SJCRH30 (cell line): ENCODE results near the gene MINDY4. TPM values are rescaled to one million over a fixed set of nuclear protein-coding genes. Genes with fewer than 3 reads are reported as not detected.

Experiments used
- DNase-seq, 2 experiments: peaks; one replicate each; pipeline ENCODE4 v3.0.0-alpha.2; 2015 to 2020
- H3K27ac ChIP-seq: fragments of 250-450 bp; sonication (Bioruptor Pico); 2 replicates; pipeline ENCODE4 v1.5.1; 2020; ENCODE audit warnings: mild to moderate bottlenecking, moderate library complexity
- H3K27me3 ChIP-seq: fragments of 250-450 bp; sonication (Bioruptor Pico); 2 replicates; pipeline ENCODE4 v1.5.1; 2020; ENCODE audit warnings: mild to moderate bottlenecking, moderate library complexity
- H3K36me3 ChIP-seq: fragments of 250-450 bp; sonication (Bioruptor Pico); 2 replicates; pipeline ENCODE4 v1.5.1; 2020; ENCODE audit warnings: mild to moderate bottlenecking, moderate library complexity
- H3K4me1 ChIP-seq: fragments of 250-450 bp; sonication (Bioruptor Pico); 2 replicates; pipeline ENCODE4 v1.5.1; 2020; ENCODE audit warnings: mild to moderate bottlenecking, moderate library complexity
- H3K4me3 ChIP-seq: fragments of 250-450 bp; sonication (Bioruptor Pico); 2 replicates; pipeline ENCODE4 v1.5.1; 2020; ENCODE audit warnings: mild to moderate bottlenecking, moderate library complexity
- H3K9me3 ChIP-seq: fragments of 250-450 bp; sonication (Bioruptor Pico); replicated peaks from 2 replicates; pipeline ENCODE4 v1.5.1; 2020; ENCODE audit warnings: mild to moderate bottlenecking, moderate library complexity
- total RNA-seq: library from RNA; depleted of rRNA; stranded (reverse); fragments of >200 nt; shearing (Covaris generic); gene quantifications from 2 replicates; pipeline ENCODE4 v1.2.3, GENCODE V29; 2014

Gene MINDY4
- total RNA-seq, 1 experiment from 2014 or later: not detected

DNA sequence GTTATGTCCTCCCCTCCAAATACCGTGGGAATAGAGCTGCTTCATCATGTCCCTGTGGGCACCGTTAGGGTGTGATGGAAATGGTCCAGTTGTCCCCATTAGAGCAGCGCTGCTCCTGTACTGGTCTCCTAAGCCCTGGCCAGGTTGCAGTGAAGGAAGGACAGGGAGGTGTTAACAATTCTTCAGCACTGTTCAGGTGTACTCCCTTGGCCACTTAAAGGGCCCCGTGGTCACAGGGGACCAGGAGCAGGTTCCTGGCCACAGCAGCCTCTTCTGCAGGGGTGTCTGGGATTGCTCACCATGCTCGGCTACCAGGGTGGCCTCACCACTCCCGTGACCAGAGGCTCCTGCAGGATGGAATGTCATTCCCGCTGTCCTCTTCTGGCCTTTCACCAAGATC is 65.8 kb downstream of the MINDY4 start:
- Histone ChIP-seq H3K9me3 (peaks cover 9% of the 10 kb centered on the region; the same call in 1 of the 2 replicates), H3K27me3 (peaks cover 23% of the 10 kb centered on the region), H3K4me3 (no peak overlapping the region), H3K27ac (no peak overlapping the region), H3K36me3 (no peaks in the 10 kb centered on the region), H3K4me1 (no peaks in the 10 kb centered on the region)
- no peak for DNase-seq

GRCh38 chr7:30837581-30837980 is 66.4 kb downstream of the MINDY4 start:
- Histone ChIP-seq H3K4me3 (no peak overlapping the region), H3K36me3 (no peaks in the 10 kb centered on the region), H3K27ac (no peak overlapping the region), H3K9me3 (peaks cover 9% of the 10 kb centered on the region; the same call in 1 of the 2 replicates), H3K27me3 (peaks cover 29% of the 10 kb centered on the region), H3K4me1 (no peaks in the 10 kb centered on the region)
- DNase-seq: no peak

DNA sequence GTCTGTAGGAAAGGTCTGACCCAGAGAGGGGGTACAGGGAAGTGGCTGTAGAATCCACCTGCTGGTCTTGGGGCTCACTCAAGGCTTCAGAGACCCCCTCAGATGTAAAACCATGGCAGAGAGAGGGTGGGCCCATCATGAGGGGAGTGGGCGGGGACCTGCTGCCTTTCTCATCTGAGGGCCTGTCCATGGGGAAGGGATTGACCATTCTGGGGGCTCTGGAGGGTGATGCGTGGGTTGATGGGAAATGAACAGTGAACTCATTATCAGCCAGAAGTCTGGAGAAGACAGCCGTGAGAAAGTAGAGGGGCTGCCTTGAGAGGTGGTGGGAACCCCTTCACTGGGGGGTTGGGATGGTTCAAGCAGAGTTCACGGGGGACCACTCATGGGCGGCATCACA is 66.8 kb downstream of the MINDY4 start:
- H3K4me3 ChIP-seq: no peak overlapping the region
- no peaks in the 10 kb centered on the region for H3K4me1 ChIP-seq
- H3K36me3 ChIP-seq: no peaks in the 10 kb centered on the region
- no peak for DNase-seq
- H3K27me3 ChIP-seq: peaks cover 30% of the 10 kb centered on the region
- H3K27ac ChIP-seq: no peak overlapping the region
- peaks cover 9% of the 10 kb centered on the region; the same call in 1 of the 2 replicates for H3K9me3 ChIP-seq

- Histone ChIP-seq H3K27me3 (peaks cover 34% of the 10 kb centered on the region), H3K4me1 (no peaks in the 10 kb centered on the region), H3K27ac (no peak overlapping the region), H3K9me3 (no peaks in the 10 kb centered on the region), H3K36me3 (no peaks in the 10 kb centered on the region), H3K4me3 (no peak overlapping the region)
- peak in 1 of 2 experiments; percentile 38 for DNase-seq
These were observed 69.2 kb downstream of the MINDY4 start for GRCh38 chr7:30840141-30841024.

DNA sequence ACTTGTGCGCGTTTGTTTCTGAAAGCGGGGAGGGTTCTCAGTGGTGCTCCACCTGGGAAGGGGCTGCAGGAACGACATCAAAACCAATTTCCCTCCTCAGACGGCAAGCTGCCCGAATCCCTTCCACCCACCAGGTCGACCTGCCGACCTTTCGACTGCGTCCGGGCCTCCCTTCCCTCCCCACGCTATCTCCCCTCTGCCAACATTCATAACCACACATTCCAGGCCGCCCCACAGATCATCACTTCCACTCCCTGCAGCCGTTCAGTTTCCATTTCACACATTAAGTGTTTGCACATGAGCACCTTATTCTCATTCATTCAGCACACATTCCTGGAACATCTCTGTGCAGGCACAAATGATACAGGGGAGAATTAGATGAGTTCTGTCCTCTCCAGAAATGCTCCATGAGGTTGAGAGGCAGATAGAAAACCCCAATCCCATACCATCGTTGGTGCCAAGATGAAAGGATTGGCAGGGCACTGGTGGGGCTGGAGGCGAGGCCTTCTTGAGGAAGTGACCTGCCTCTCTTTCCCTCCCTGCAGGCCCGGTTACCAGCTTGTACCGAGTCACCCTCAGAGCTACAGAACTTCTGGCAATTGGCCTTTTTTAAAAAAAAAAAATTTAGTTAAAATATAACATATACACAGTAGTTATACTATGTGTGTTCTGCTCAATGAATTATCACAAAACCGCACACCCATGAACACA is 70.0 kb downstream of the MINDY4 start:
- Histone ChIP-seq H3K4me1 (no peaks in the 10 kb centered on the region), H3K27ac (no peak overlapping the region), H3K4me3 (no peak overlapping the region), H3K27me3 (peaks cover 32% of the 10 kb centered on the region), H3K9me3 (no peaks in the 10 kb centered on the region), H3K36me3 (no peaks in the 10 kb centered on the region)
- DNase-seq: no peak

GRCh38 chr7:30841801-30842541 is 70.8 kb downstream of the MINDY4 start:
- Histone ChIP-seq H3K9me3 (no peaks in the 10 kb centered on the region), H3K27me3 (peaks cover 32% of the 10 kb centered on the region), H3K4me1 (no peaks in the 10 kb centered on the region), H3K27ac (no peak overlapping the region), H3K36me3 (no peaks in the 10 kb centered on the region), H3K4me3 (no peak overlapping the region)
- no peak for DNase-seq

DNA sequence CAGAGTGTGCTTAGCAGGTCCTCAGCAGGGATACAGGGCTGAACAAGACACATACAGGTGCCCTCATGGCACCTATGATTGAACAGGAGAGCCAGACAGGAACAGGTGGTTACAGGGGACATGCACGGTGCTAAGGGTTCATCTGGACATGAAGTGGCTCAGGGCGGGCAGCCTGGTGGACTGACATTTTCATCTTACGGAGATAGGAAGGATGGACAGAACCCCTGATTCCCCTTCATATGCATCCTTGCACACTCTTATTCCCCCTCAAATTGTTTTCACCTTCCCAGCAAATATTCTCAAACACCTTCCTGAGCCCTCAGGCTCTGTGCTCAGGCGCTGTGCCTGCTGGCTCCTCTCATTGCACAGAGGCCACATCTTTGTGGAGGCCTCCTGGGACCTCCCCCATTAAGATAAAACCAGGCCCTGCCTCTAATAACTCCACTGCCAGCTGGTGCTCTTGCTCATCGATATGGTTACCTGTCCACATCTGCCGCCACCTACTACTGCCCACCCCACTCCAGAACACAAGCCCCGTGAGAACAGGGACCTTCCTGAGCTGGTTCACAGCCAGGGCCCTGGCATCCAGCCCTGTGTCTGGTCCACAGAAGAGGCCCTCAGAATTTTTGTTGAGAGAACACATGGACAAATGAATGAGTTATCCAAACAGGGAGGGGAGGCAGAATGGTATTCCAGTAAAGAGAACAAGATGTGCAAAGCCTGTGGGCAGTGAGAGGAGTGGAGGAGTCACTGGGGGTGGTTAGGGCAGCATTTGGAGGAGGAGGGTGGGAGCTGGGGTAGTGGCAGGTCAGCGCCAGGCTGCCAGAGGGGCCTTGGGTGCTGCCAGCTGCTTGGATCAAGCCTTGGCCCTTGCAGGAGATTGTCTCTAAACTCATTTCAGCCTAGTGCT is 71.6 kb downstream of the MINDY4 start:
- no peak for DNase-seq
- no peak overlapping the region for H3K4me3 ChIP-seq
- H3K27me3 ChIP-seq: peaks cover 32% of the 10 kb centered on the region
- H3K36me3 ChIP-seq: no peaks in the 10 kb centered on the region
- no peaks in the 10 kb centered on the region for H3K9me3 ChIP-seq
- no peak overlapping the region for H3K27ac ChIP-seq
- no peaks in the 10 kb centered on the region for H3K4me1 ChIP-seq

GRCh38 chr7:30843741-30844482 is 72.7 kb downstream of the MINDY4 start:
- Histone ChIP-seq H3K4me1 (no peaks in the 10 kb centered on the region), H3K27me3 (peaks cover 27% of the 10 kb centered on the region), H3K36me3 (no peaks in the 10 kb centered on the region), H3K9me3 (no peaks in the 10 kb centered on the region), H3K4me3 (no peak overlapping the region), H3K27ac (no peak overlapping the region)
- DNase-seq: no peak

DNA sequence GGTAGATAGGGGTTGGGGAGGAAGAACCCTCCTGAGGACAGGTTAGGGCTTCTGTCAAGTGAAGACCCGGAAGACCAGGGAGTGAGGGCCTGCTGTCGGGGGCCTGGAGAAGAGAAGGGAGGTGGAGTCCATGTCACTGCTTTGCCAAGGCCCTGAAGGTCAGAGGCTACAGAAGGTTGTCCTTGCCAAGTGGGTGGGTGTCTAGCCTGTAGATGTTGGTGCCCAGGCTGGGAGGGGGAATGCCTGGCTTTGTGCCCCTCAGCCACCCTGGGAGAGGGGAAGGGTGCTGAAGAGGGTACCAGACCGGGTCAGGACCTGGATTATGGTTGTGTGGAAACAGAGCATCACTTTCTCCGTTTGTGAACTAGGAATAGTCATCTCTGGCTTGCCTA is 73.3 kb downstream of the MINDY4 start:
- no peaks in the 10 kb centered on the region for H3K4me1 ChIP-seq
- no peak overlapping the region for H3K4me3 ChIP-seq
- no peak overlapping the region for H3K27ac ChIP-seq
- no peak for DNase-seq
- H3K27me3 ChIP-seq: peaks cover 22% of the 10 kb centered on the region
- no peaks in the 10 kb centered on the region for H3K9me3 ChIP-seq
- H3K36me3 ChIP-seq: no peaks in the 10 kb centered on the region

GRCh38 chr7:30844916-30845315 is 73.7 kb downstream of the MINDY4 start:
- H3K9me3 ChIP-seq: no peaks in the 10 kb centered on the region
- H3K4me3 ChIP-seq: no peak overlapping the region
- DNase-seq: no peak
- H3K27ac ChIP-seq: no peak overlapping the region
- H3K36me3 ChIP-seq: no peaks in the 10 kb centered on the region
- no peaks in the 10 kb centered on the region for H3K4me1 ChIP-seq
- H3K27me3 ChIP-seq: peaks cover 18% of the 10 kb centered on the region

- Histone ChIP-seq H3K9me3 (no peaks in the 10 kb centered on the region), H3K4me1 (no peaks in the 10 kb centered on the region), H3K27ac (no peak overlapping the region), H3K27me3 (peaks cover 16% of the 10 kb centered on the region), H3K36me3 (no peaks in the 10 kb centered on the region), H3K4me3 (no peak overlapping the region)
- DNase-seq: no peak
These were observed 74.4 kb downstream of the MINDY4 start for GRCh38 chr7:30845426-30846135.

DNA sequence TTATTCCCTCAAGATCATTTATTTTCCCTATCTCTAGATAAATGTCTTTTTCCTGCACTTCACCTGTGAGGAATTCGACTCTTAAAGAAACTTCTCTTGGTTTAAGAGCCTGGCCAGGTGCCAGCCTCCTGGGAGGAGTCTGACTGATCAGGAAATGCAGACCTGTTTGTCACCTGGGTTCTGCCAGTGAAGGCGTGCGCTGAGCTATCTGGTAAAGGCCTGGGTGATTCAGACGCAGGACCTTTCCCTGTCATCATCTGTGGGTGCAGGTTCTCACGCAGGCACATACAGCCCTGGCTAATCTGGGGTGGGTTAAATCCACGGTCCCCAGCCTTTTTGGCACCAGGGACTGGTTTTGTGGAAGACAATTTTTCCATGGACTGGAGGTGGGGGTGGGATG is 75.2 kb downstream of the MINDY4 start:
- Histone ChIP-seq H3K4me1 (no peaks in the 10 kb centered on the region), H3K27ac (no peak overlapping the region), H3K4me3 (no peak overlapping the region), H3K36me3 (no peaks in the 10 kb centered on the region), H3K9me3 (no peaks in the 10 kb centered on the region), H3K27me3 (peaks cover 16% of the 10 kb centered on the region)
- no peak for DNase-seq
